NCI-H345 treated with DMSO at 0.1 percent for 48 hours (cell line): Measurements from ENCODE around the gene DMXL1.
"Not testable (repeated sequence)": the region's sequence is repeated elsewhere in the genome, so short reads cannot be mapped to it uniquely, and the experiment has no call there.

Experiments used
- DNase-seq: peaks from one replicate; lab custom pipeline; 2025; ENCODE audit not compliant: unreplicated experiment; lab: John Stamatoyannopoulos, UW

Gene DMXL1

GRCh38 chr5:119063579-119064379 lies 7.1 kb upstream of the DMXL1 start:
- DNase-seq = no peak

DNA sequence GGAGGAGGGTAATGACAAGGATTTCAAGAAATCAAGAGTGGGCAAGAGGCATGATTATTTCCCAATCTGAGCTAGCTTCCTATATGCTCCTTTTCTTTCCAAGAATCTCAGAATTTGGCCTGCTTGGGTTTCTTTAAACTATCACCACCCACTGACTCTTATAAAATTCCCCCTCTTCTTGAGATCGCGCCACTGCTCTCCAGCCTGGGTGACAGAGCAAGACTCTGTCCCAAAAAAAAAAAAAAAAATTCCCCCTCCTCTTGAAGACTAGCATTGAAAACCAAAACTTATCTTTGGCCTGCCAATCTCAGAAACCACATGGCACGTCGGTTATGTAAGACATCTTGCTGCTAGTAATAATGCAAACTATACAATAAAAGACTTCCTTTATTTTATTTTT lies 3.4 kb upstream of the DMXL1 start:
- DNase-seq = no peak

- peak; percentile 87 for DNase-seq
These were observed 384 bp upstream of the DMXL1 start for GRCh38 chr5:119070578-119070827.

DNA sequence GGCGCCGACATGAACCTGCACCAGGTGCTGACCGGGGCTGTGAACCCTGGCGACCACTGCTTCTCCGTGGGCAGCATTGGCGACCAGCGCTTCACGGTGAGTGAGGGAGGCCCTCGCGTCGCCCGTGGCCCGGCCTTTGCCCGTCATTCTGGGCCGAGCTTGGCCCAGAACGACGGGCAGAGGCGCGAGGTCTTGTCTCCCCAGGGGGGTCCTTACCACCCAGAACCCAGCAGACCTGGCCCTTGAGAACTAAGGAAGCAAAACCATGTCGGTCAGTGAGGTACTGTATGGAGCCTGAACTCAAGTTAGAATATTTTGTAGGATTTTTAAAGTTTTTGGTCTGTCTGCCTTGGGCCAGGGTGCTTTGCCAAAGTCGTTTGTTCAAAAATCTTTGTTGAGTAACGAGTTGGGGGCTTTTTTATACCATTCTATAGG lies 691 bp downstream of the DMXL1 start:
- no peak for DNase-seq

DNA sequence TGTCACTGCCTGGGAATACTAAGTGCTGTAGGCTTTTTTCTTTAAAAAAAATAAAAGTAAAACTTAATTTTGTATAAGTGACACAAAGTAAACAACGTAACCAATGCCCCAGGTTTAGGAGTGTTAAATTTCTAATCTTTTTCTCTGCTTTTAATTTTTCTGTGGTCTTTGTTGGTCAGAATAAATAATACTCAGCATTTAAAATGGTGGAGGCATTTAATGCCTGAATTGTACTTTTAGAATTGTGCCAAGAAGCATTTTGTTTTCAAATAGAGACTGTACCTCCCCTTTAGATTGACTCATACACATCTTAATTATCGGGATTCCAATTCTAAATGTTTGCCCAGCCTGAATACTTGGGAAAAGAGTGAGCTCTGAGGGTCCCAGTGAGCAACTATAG lies 1.6 kb downstream of the DMXL1 start:
- DNase-seq = no peak

GRCh38 chr5:119073746-119074337 lies 3.0 kb downstream of the DMXL1 start:
- DNase-seq = not testable (repeated sequence)

DNA sequence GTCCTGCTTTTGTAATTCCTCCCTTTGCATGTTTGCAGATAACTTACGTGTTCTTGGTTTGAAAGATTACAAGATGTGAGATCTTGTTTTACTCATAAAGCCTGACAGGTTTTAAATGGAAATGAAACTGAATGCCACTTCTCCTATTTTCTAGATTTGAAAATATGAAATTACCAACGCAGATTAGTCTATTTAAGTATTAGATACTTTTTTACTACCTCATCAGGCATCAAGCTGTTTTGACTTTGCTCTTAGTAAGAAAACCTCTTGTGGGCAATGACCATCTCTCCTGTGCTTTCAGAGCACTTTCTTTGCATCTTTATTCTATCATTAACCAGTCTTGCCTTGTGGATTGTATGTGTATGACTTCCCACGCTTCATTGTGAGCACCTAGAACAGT lies 3.5 kb downstream of the DMXL1 start:
- no peak for DNase-seq

DNA sequence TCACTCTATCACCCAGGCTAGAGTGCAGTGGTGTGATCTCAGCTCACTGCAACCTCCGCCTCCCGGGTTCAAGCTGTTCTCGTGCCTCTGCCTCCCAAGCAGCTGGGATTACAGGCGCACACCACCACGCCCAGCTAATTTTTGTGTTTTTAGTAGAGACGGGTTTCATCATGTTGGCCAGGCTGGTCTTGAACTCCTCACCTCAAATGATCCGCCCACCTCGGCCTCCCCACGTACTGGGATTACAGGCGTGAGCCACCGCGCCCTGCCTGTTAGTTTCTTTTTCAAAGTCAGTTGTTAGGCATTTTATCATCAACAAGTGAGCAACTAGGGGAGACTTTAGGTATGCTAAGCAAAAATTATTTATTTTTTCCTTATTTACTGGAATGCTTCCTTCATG lies 4.4 kb downstream of the DMXL1 start:
- DNase-seq = not testable (repeated sequence)

GRCh38 chr5:119076080-119076479 lies 5.2 kb downstream of the DMXL1 start:
- DNase-seq = no peak

DNA sequence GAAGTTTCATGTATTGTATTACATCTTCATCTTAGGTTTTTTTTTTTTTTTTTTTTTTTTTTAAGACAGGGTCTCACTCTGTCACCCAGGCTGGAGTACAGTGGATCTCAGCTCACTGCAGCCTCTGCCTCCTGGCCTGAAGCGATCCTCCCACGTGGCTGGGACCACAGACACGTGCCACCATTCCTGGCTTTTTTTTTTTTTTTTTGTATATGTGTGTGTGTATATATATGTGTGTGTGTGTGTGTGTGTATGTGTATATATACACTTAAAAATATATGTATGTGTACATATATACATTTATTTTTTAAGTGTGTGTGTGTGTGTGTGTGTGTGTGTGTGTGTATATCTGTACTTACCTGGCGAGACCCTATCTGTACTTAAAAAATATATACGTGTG lies 6.6 kb downstream of the DMXL1 start:
- no peak for DNase-seq

DNA sequence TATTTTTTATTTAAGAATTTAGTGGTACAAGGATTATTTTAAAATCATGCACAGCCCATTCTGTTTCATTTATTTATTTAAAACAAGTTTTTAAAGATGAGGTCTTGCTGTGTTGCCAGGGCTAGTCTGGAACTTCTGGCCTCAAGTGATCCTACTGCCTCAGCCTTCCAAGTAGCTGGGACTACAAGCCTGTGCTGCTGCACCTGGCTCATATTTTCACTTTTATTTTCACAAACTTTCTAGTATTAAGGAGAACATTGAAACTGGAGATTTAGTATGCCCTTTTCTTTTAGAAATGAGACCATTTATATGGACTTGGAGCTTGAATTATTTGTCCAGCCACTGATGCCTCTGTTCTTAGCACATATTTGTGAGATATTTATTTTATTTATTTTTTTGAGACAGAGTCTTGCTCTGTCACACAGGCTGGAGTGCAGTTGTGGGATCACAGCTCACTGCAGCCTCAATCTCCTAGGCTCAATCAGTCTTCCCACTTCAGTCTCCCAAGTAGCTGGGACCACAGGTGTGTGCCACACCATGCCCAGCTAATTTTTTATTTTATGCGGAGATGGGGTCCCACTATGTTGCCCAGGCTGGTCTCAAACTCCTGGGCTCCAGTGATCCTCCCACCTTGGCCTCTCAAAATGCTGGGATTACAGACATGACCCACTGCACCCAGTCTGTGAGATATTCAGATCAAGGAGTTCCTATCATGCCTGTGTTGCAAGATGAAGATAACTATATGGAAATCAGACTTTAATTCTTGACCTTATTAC lies 7.4 kb downstream of the DMXL1 start:
- DNase-seq = no peak

DNA sequence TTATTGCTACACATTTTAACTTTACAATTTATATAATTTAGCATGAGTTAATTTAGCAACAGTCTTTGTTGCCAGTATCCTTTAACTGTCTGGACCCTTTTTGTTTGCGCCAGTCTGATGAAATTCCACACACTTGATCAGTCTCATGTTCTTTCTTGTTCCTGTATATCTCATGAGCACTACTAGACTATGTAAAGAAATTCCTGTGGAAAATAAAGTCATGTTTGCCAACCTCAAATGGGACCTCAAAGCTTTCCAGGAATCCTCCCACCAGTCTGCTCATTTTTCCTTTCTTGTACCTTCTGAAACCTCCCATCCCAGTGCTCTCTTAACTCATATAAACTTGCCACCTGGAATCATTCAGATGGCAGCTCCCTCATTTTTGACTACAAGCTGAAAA lies 8.0 kb downstream of the DMXL1 start:
- DNase-seq = no peak

GRCh38 chr5:119079318-119079921 lies 8.5 kb downstream of the DMXL1 start:
- no peak for DNase-seq

- no peak for DNase-seq
These were observed 10.0 kb downstream of the DMXL1 start for GRCh38 chr5:119080936-119081335.

DNA sequence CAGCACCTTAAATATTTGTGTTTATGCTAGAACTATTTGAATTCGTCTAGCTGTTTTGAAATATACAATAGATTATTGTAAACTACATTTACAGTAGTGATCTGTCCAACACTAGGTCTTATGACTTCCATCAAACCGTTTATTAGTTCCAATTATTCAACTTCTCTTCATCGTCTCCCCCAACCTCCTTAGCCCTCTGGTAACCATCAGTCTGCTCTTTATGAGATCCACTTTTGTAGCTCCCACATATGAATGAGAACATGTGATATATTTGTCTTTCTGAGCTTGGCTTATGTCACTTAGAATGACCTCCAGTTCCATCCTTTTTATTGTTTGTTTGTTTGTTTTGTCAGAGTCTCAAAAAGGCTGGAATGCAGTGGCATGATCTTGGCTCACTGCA lies 11.8 kb downstream of the DMXL1 start:
- DNase-seq = no peak

DNA sequence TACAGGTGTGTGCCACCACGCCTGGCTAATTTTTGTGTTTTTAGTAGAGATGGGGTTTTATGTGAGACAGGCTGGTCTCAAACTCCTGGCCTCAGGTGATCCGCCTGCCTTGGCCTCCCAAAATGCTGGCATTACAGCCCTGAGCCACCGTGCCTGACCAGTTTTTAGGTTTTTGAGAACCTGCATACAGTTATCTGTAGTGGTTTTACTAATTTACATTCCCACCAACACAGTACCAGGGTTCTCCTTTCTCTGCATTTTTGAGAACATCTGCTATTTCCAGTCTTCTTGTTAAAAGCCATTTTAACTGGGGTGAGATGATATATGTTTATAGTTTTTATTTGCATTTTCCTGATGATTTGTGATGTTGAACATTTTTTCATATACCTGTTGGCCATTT lies 12.8 kb downstream of the DMXL1 start:
- no peak for DNase-seq

DNA sequence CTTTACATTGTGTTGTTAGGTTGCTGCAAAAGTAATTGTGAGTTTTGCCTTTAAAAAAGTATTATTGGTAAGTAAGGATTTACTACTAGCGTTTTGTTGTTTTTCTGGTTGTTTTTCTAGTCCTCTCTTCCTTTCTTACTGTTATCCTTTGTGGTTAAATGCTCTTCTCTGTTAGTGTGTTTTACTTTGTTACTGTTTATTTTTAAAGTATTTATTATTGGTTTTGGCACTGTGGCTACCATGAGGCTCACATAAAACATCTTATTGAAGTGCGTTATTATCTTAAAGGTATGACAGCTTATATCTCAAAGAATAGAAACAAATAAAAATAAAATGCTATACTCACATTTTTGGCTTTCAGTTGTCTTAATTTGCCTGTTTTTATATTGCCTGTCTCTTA lies 17.6 kb downstream of the DMXL1 start:
- no peak for DNase-seq

DNA sequence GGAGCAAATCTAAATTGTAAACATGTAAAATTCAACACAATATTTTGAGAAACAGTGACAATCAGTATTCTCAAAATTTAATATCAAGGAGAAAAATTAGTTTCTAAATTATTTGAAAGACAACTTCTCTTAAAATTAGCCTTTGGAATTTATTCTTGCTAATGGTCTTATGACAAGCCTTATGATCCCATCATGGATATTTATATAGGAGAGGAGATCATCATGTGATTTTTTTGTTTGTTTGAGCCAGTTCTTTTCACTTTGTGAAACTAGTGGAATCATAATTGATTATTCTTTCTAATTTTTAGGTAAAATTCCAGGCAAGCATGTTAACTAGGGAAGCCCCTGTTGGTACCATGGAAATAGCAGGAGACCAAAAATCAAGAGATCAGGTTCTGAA lies 24.7 kb downstream of the DMXL1 start:
- DNase-seq = no peak

DNA sequence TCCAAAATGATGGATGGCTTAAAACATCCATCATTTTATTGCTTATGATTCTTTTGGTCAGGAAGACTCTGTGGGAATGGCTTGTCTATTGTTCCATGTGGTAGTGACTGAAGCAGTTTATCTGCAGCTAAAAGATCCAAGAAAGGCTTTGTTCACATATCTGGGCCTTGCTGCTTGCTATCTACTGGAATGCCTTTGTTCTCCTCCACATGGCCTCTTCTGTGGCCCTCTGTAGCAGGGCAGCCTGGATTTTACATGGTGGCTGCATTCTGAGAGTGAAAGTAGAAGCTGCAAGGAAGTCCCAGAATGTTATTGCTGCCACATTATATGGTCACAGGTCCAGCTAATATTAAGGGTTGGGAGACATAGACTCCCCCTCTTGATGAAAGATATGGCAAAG lies 35.1 kb downstream of the DMXL1 start:
- DNase-seq = no peak

GRCh38 chr5:119112151-119112550 lies 41.3 kb downstream of the DMXL1 start:
- DNase-seq = no peak

DNA sequence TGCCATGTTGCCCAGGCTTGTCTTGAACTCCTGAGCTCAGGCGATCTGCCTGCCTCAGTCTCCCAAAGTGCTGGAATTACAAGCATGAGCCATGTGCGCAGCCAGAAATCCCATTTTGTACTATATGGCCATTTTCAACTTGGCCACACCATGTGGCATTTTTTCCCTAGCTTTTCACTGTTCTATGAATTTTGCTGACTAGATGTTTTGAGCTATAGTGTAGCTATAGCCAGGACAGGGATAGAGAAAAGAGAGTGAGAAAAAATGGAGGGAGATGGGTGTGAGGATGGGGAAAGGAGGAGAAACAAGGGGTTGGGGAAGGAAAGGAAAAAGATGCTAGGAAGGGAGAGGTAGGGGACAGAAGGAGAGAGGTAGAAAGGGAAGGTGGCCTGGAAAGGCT lies 46.4 kb downstream of the DMXL1 start:
- DNase-seq = no peak

- no peak for DNase-seq
These were observed 47.1 kb downstream of the DMXL1 start for GRCh38 chr5:119118000-119118399.
